SK-N-DZ (cell line): ENCODE measurements around the gene AGBL4.
"Not testable (repeated sequence)": the region's sequence is repeated elsewhere in the genome, so short reads cannot be mapped to it uniquely, and the experiment has no call there.

Experiments
- DNase-seq: peaks from one replicate; pipeline ENCODE4 v3.0.0-alpha.2; 2015; ENCODE audit warnings: low spot score

AGBL4 gene

GRCh38 chr1:49307457-49307856, 716.3 kb downstream of the AGBL4 start:
- no peak for DNase-seq

- no peak for DNase-seq
These were observed 717.2 kb downstream of the AGBL4 start for GRCh38 chr1:49306507-49307070.

GRCh38 chr1:49302400-49302799, 721.4 kb downstream of the AGBL4 start:
- not testable (repeated sequence) for DNase-seq

GRCh38 chr1:49298304-49298703, 725.5 kb downstream of the AGBL4 start:
- no peak for DNase-seq

- DNase-seq, result no peak
These were observed 726.0 kb downstream of the AGBL4 start for GRCh38 chr1:49297783-49298182.

- DNase-seq, result no peak
These were observed 729.2 kb downstream of the AGBL4 start for GRCh38 chr1:49294539-49294938.

GRCh38 chr1:49293016-49293415, 730.7 kb downstream of the AGBL4 start:
- no peak for DNase-seq

- not testable (repeated sequence) for DNase-seq
These were observed 766.3 kb downstream of the AGBL4 start for GRCh38 chr1:49257211-49258049.

- DNase-seq, result no peak
These were observed 770.8 kb downstream of the AGBL4 start for GRCh38 chr1:49252917-49253316.

GRCh38 chr1:49251019-49251784, 772.6 kb downstream of the AGBL4 start:
- DNase-seq, result no peak

- peak; percentile 91 for DNase-seq
These were observed 783.0 kb downstream of the AGBL4 start for GRCh38 chr1:49240709-49241221.

GRCh38 chr1:49234988-49235387, 788.8 kb downstream of the AGBL4 start:
- no peak for DNase-seq

- peak; percentile 43 for DNase-seq
These were observed 794.2 kb downstream of the AGBL4 start for GRCh38 chr1:49229555-49229954.

- no peak for DNase-seq
These were observed 797.0 kb downstream of the AGBL4 start for GRCh38 chr1:49226758-49227157.

- no peak for DNase-seq
These were observed 798.3 kb downstream of the AGBL4 start for GRCh38 chr1:49225464-49225863.

GRCh38 chr1:49213301-49213700, 810.5 kb downstream of the AGBL4 start:
- DNase-seq, result no peak

- DNase-seq, result no peak
These were observed 815.0 kb downstream of the AGBL4 start for GRCh38 chr1:49208712-49209111.

- DNase-seq, result peak; percentile 49
These were observed 819.0 kb downstream of the AGBL4 start for GRCh38 chr1:49204720-49205119.

GRCh38 chr1:49200738-49201137, 823.0 kb downstream of the AGBL4 start:
- DNase-seq, result no peak

- no peak for DNase-seq
These were observed 824.2 kb downstream of the AGBL4 start for GRCh38 chr1:49199564-49199963.

GRCh38 chr1:49197081-49197480, 826.7 kb downstream of the AGBL4 start:
- no peak for DNase-seq

- no peak for DNase-seq
These were observed 833.6 kb downstream of the AGBL4 start for GRCh38 chr1:49190138-49190537.
